Heart left ventricle (tissue), 13 donors: ENCODE results near the gene UQCC2.

Experiments
- POLR2A ChIP-seq, 2 donors: fragments of 450-650 bp; IDR thresholded peaks; one replicate each; pipeline ENCODE4 v1.6.1; 2017; ENCODE audit warnings: antibody characterized with exemption in 2 of 2, mild to moderate bottlenecking in 2 of 2, moderate library complexity in 2 of 2
- TF ChIP-seq, protein P1 (sequence below), 12 donors: fragments of 200-600 bp; sonication (generic) in 4 of 12; IDR thresholded peaks; one replicate each; pipeline versions ENCODE4 v1.5.0 to v1.8.0; 2018 to 2022; ENCODE audit warnings: antibody characterized with exemption in 12 of 12, mild to moderate bottlenecking in 5 of 12
- donor health status: ischemic (EF 13 %, LVEDD 7.1; RV severe dilation, severe dysfunction).
- donor health status: DM: no; HTN: yes; CAD: no.
- donor health status: DM: no; HTN: no; CAD: no.
- donor health status: ischemic (EF 25% LVEDD 6.9; RV normal size, moderate dysfunction).
- donor health status: ischemic (EF 25% LVEDD 5.7; RV mildly dilated, moderate dysfunction).
- donor health status: ischemic (EF 35%, LVEDD 5.7; RV mildly dilated, moderate dysfunction).
- donor health status: nonischemic (EF 11% LVEDD 7.7; RV severe dilation, severe dysfunction).
- donor health status: DM: yes; HTN: yes; CAD: no.
- donor health status: PGD.
- donor health status: ischemic (EF 29% LVEDD 5.4; RV normal size, mild dysfunction).
- donor health status: nonischemic (EF 23%, LVEDD 6.1; RV moderate dilation, normal function).

DNA sequence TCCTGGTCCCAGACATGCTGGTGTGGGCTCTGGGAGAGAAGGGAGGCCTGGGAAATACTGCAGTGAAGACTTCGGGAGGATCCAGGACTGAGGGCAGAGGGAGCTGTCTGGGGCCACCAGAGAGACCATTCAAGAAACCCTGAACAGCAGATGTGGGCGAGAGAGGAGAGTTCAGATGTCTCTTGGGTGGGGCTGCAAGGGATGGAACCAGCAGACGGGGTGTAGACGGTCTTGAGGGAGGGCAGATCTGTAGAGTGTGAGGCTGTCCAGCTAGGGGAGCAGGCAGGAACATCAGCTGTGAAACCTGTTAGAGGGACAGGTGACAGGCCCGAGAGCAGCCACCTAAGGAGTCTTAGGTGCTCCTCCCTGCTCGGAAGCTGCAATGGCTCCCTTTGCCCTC, 51.5 kb downstream of the UQCC2 start:
- TF ChIP-seq, protein P1, sequence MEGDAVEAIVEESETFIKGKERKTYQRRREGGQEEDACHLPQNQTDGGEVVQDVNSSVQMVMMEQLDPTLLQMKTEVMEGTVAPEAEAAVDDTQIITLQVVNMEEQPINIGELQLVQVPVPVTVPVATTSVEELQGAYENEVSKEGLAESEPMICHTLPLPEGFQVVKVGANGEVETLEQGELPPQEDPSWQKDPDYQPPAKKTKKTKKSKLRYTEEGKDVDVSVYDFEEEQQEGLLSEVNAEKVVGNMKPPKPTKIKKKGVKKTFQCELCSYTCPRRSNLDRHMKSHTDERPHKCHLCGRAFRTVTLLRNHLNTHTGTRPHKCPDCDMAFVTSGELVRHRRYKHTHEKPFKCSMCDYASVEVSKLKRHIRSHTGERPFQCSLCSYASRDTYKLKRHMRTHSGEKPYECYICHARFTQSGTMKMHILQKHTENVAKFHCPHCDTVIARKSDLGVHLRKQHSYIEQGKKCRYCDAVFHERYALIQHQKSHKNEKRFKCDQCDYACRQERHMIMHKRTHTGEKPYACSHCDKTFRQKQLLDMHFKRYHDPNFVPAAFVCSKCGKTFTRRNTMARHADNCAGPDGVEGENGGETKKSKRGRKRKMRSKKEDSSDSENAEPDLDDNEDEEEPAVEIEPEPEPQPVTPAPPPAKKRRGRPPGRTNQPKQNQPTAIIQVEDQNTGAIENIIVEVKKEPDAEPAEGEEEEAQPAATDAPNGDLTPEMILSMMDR (IDR thresholded peaks at IDR 0.05): no peak
- no peak for TF ChIP-seq POLR2A (IDR thresholded peaks at IDR 0.05)
